BJ (cell line): Measurements from ENCODE around the gene IFNA16. TPM values are rescaled to one million over a fixed set of nuclear protein-coding genes. Genes with fewer than 3 reads are reported as not detected.
"Not testable (repeated sequence)": the region's sequence is repeated elsewhere in the genome, so short reads cannot be mapped to it uniquely, and the experiment has no call there.

Experiments used
- CTCF ChIA-PET: fragments of 350-600 bp; formaldehyde crosslinking; extraction: SDS; loops from one replicate; lab custom pipeline; 2021; ENCODE audit warnings: antibody characterized with exemption, inconsistent platforms; lab: Yijun Ruan, JAX
- POLR2A ChIA-PET: fragments of 300-600 bp; sonication (Branson Sonifier 250); formaldehyde crosslinking; extraction: SDS; loops from one replicate; lab custom pipeline; 2021; ENCODE audit warnings: antibody characterized with exemption; lab: Charles Lee
- DNase-seq: peaks from one replicate; pipeline ENCODE4 v3.0.0-alpha.2; 2011; ENCODE audit warnings: low read depth
- H3K27me3 ChIP-seq: 2 replicates; pipeline ENCODE4 v1.6.0; 2011; ENCODE audit warnings: low read length; ENCODE audit not compliant: control insufficient read depth, insufficient read depth
- H3K36me3 ChIP-seq: 2 replicates; pipeline ENCODE4 v1.5.1; 2011; ENCODE audit warnings: low read length; ENCODE audit not compliant: control insufficient read depth, insufficient read depth
- H3K4me3 ChIP-seq: 2 replicates; pipeline ENCODE4 v1.5.1; 2011; ENCODE audit warnings: low read depth, mild to moderate bottlenecking, control low read depth, low read length
- CTCF ChIP-seq: IDR thresholded peaks from 2 replicates; pipeline ENCODE4 v1.5.1; 2011; ENCODE audit warnings: low read depth, mild to moderate bottlenecking, control low read depth, inconsistent platforms, low read length, moderate library complexity; ENCODE audit not compliant: insufficient read depth
- polyA minus RNA-seq: library from RNA; depleted of rRNA, polyadenylated mRNA; stranded (reverse); fragments of >200 nt; gene quantifications from 2 replicates; pipeline ENCODE4 v1.2.3, GENCODE V29; 2011; rRNA and poly(A)+ RNA removed
- polyA plus RNA-seq: library from polyadenylated mRNA; depleted of rRNA; stranded (reverse); fragments of >200 nt; gene quantifications from 2 replicates; pipeline ENCODE4 v1.2.3, GENCODE V29; 2011; rRNA removed

Gene IFNA16
- not detected in 2 replicates for polyA plus RNA-seq
- polyA minus RNA-seq: not detected in 2 replicates

GRCh38 chr9:21217211-21217610 lies at the start of gene IFNA16:
Gene IFNA16, minus strand, starts transcription at chr9:21217311. Its CDS starts 6 bp downstream, at chr9:21217305.
- CTCF ChIA-PET: interaction anchor here (1.1 kb wide), 1 partner anchor 18 kb away, joined by 3 read pairs; no protein-coding TSS in a partner anchor
- H3K27me3 ChIP-seq, POLR2A ChIA-PET, H3K36me3 ChIP-seq, DNase-seq, H3K4me3 ChIP-seq: not testable (repeated sequence)

- CTCF ChIA-PET: no interaction called here
- POLR2A ChIA-PET: no interaction called here
- Histone ChIP-seq H3K27me3 (peaks cover 2% of the 10 kb centered on the region; the same call in 1 of the 2 replicates), H3K4me3 (no peak overlapping the region), H3K36me3 (no peaks in the 10 kb centered on the region)
- no peak for DNase-seq
- TF ChIP-seq CTCF: no peak
Measured at GRCh38 chr9:21265421-21266189, 48.5 kb upstream of the IFNA16 start.

- POLR2A ChIA-PET: no interaction called here
- Histone ChIP-seq H3K36me3 (no peaks in the 10 kb centered on the region), H3K27me3 (peaks cover 3% of the 10 kb centered on the region), H3K4me3 (no peak overlapping the region)
- no peak for TF ChIP-seq CTCF
- no peak for DNase-seq
- CTCF ChIA-PET: no interaction called here
Measured at GRCh38 chr9:21255538-21256212, 38.6 kb upstream of the IFNA16 start.

- no peak overlapping the region for H3K4me3 ChIP-seq
- H3K36me3 ChIP-seq: no peaks in the 10 kb centered on the region
- ChIA-PET POLR2A (no interaction called here), CTCF (interaction anchor here (0.6 kb wide), 2 partner anchors 17 to 93 kb away, joined by 3 read pairs; no protein-coding TSS in a partner anchor)
- DNase-seq: no peak
- H3K27me3 ChIP-seq: peaks cover 3% of the 10 kb centered on the region
- peak; percentile 42 for TF ChIP-seq CTCF
Measured at GRCh38 chr9:21252721-21253547, 35.8 kb upstream of the IFNA16 start.

- TF ChIP-seq CTCF: no peak
- Histone ChIP-seq H3K27me3 (no peaks in the 10 kb centered on the region), H3K36me3 (no peaks in the 10 kb centered on the region), H3K4me3 (no peak overlapping the region)
- ChIA-PET CTCF (interaction anchor here (1.1 to 1.7 kb wide), 2 partner anchors 16 to 144 kb away, joined by 4 read pairs; no protein-coding TSS in a partner anchor), POLR2A (no interaction called here)
- DNase-seq: no peak
Measured at GRCh38 chr9:21251638-21252037, 34.5 kb upstream of the IFNA16 start.
